ENCODE data around the gene GPR137B. TPM values are rescaled to one million over a fixed set of nuclear protein-coding genes. Genes with fewer than 3 reads are reported as not detected.
"Not testable (repeated sequence)": the region's sequence is repeated elsewhere in the genome, so short reads cannot be mapped to it uniquely, and the experiment has no call there.

GPR137B gene
- total RNA-seq = 10 to 100 TPM in 1 of 2 donors, 1 to 10 TPM in 1; 8.6 to 16.8 TPM

DNA sequence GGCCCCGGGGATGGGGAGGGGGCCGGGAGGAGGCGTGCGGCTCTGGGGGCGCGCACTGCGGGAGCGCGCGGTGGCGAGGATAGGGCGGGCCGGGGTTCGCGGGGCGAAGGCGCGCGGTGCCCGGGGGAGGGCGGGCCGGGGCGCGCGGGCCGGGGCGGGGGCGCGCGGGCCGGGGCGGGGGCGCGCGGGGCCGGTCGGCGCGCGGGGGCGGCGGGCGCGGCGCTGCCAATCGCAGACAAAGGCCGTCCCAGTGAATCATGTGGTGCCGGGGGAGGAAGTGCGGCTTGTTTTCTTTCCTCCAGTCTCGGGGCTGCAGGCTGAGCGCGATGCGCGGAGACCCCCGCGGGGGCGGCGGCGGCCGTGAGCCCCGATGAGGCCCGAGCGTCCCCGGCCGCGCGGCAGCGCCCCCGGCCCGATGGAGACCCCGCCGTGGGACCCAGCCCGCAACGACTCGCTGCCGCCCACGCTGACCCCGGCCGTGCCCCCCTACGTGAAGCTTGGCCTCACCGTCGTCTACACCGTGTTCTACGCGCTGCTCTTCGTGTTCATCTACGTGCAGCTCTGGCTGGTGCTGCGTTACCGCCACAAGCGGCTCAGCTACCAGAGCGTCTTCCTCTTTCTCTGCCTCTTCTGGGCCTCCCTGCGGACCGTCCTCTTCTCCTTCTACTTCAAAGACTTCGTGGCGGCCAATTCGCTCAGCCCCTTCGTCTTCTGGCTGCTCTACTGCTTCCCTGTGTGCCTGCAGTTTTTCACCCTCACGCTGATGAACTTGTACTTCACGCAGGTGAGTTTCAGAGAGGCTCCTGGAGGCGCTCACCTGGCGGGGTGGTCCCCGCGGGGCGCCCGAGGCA, at the start of gene GPR137B:
GPR137B (plus strand) TSS at position 287 of the 851 bp plus-strand sequence; CDS start at position 371, 84 bp downstream.
- Mint-ChIP-seq H3K36me3 (no peaks in the 10 kb centered on the region), H3K9me3 (no peaks in the 10 kb centered on the region), H3K4me3 (peak within 1 kb of the TSS; percentile 94), H3K4me1 (ENCODE audit: low read depth in 2 of 2) (peaks cover 26 to 34% of the 10 kb centered on the region in 2 donors), H3K27ac (peak within 1 kb of the TSS; percentile 69 to 70), H3K27me3 (peaks cover 19 to 35% of the 10 kb centered on the region in 2 donors)
- peak; percentile 73 for DNase-seq (ENCODE audit: low spot score)
- ATAC-seq = peak; percentile 82 to 85

DNA sequence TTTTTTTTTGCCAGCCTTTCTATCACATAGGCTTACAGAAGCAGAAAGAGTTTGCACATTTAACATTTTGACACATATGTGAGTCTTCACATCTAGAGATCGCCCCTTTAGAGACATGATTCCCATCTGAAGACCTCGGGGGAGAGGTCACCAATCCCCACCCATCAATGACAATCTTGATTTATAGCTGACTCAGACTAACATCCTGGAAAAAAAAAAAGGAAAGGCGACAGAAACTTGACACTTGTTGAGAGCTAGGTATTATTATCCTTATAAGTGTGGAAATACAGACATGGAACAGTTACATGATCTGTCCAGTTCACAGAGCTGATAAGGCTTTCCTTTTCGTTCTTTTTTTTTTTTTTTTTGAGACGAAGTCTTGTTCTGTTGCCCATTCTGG, 49.4 kb upstream of the GPR137B start:
- no peak for ATAC-seq
- Mint-ChIP-seq H3K9me3 (no peaks in the 10 kb centered on the region), H3K4me3 (no peak overlapping the region), H3K36me3 (no peaks in the 10 kb centered on the region), H3K27ac (no peak overlapping the region), H3K4me1 (ENCODE audit: low read depth in 2 of 2) (peaks cover 3 to 14% of the 10 kb centered on the region in 2 donors), H3K27me3 (peaks cover 14 to 15% of the 10 kb centered on the region in 2 donors)
- no peak for DNase-seq (ENCODE audit: low spot score)

GRCh38 chr1:236095705-236096520, 46.4 kb upstream of the GPR137B start:
- no peak overlapping the region for H3K4me3 Mint-ChIP-seq
- H3K27me3 Mint-ChIP-seq = peaks cover 14 to 21% of the 10 kb centered on the region in 2 donors
- no peaks in the 10 kb centered on the region for H3K36me3 Mint-ChIP-seq
- peak overlapping the region in 1 of 2 donors; percentile 83 for H3K27ac Mint-ChIP-seq
- peaks cover 3 to 14% of the 10 kb centered on the region in 2 donors for H3K4me1 Mint-ChIP-seq (ENCODE audit: low read depth in 2 of 2)
- DNase-seq (ENCODE audit: low spot score) = no peak
- H3K9me3 Mint-ChIP-seq = no peaks in the 10 kb centered on the region
- ATAC-seq = no peak

GRCh38 chr1:236096660-236097482, 45.5 kb upstream of the GPR137B start:
- peak overlapping the region; percentile 83 to 84 for H3K27ac Mint-ChIP-seq
- peaks cover 3 to 14% of the 10 kb centered on the region in 2 donors for H3K4me1 Mint-ChIP-seq (ENCODE audit: low read depth in 2 of 2)
- H3K4me3 Mint-ChIP-seq = peak overlapping the region; percentile 43

GRCh38 chr1:236098267-236098666, 44.1 kb upstream of the GPR137B start:
- ATAC-seq (no peak), DNase-seq (ENCODE audit: low spot score) (no peak)
- Mint-ChIP-seq H3K36me3 (no peaks in the 10 kb centered on the region), H3K4me1 (ENCODE audit: low read depth in 2 of 2) (peaks cover 3 to 14% of the 10 kb centered on the region in 2 donors), H3K9me3 (no peaks in the 10 kb centered on the region), H3K4me3 (no peak overlapping the region), H3K27ac (peak overlapping the region in 1 of 2 donors; percentile 7), H3K27me3 (peaks cover 14 to 20% of the 10 kb centered on the region in 2 donors)

More at GRCh38 chr1:236096660-236097482, 45.5 kb upstream of the GPR137B start:
- DNase-seq (ENCODE audit: low spot score) = peak; percentile 81
- not testable (repeated sequence) for ATAC-seq, H3K9me3 Mint-ChIP-seq, H3K36me3 Mint-ChIP-seq
- H3K27me3 Mint-ChIP-seq = peaks cover 14 to 21% of the 10 kb centered on the region in 2 donors

- ATAC-seq (no peak), DNase-seq (ENCODE audit: low spot score) (no peak)
- Mint-ChIP-seq H3K9me3 (no peaks in the 10 kb centered on the region), H3K36me3 (no peaks in the 10 kb centered on the region), H3K27me3 (peaks cover 8 to 14% of the 10 kb centered on the region in 2 donors), H3K4me1 (ENCODE audit: low read depth in 2 of 2) (peaks cover 6 to 14% of the 10 kb centered on the region in 2 donors), H3K27ac (no peak overlapping the region), H3K4me3 (no peak overlapping the region)
Observed at GRCh38 chr1:236099355-236099974, 42.9 kb upstream of the GPR137B start.

DNA sequence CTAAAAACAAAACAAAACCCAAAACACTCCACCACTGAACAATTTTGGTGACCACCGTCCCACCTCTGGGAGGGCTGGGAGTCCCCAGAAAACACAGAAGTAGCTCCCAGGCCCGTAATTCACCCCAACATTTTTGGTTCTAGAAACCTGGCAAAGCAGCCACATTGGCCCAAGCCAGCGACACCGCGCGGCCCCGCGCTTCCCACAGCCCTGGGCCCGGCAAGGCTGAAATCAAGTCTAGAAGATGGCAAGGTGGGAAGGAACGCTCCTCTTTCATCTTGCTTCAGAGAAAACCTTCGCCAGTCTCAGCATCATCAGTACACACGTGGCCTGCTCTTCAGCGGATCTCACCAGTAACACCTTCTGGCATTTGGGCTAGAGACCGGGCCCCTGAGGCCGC, 41.5 kb upstream of the GPR137B start:
- no peak for ATAC-seq
- peaks cover 6 to 9% of the 10 kb centered on the region in 2 donors for H3K27me3 Mint-ChIP-seq

GRCh38 chr1:236101233-236102200, 40.8 kb upstream of the GPR137B start:
- Mint-ChIP-seq H3K4me1 (ENCODE audit: low read depth in 2 of 2) (peaks cover 6 to 9% of the 10 kb centered on the region in 2 donors), H3K36me3 (no peaks in the 10 kb centered on the region), H3K9me3 (no peaks in the 10 kb centered on the region), H3K27ac (no peak overlapping the region), H3K4me3 (no peak overlapping the region), H3K27me3 (peaks cover 6 to 7% of the 10 kb centered on the region in 2 donors)
- DNase-seq (ENCODE audit: low spot score) (no peak), ATAC-seq (peak in 1 of 2 donors; percentile 11)

More for the DNA sequence above, 41.5 kb upstream of the GPR137B start:
- H3K4me1 Mint-ChIP-seq (ENCODE audit: low read depth in 2 of 2) = peaks cover 6 to 12% of the 10 kb centered on the region in 2 donors
- no peak overlapping the region for H3K27ac Mint-ChIP-seq
- no peaks in the 10 kb centered on the region for H3K36me3 Mint-ChIP-seq
- H3K9me3 Mint-ChIP-seq = no peaks in the 10 kb centered on the region
- DNase-seq (ENCODE audit: low spot score) = no peak
- no peak overlapping the region for H3K4me3 Mint-ChIP-seq

DNA sequence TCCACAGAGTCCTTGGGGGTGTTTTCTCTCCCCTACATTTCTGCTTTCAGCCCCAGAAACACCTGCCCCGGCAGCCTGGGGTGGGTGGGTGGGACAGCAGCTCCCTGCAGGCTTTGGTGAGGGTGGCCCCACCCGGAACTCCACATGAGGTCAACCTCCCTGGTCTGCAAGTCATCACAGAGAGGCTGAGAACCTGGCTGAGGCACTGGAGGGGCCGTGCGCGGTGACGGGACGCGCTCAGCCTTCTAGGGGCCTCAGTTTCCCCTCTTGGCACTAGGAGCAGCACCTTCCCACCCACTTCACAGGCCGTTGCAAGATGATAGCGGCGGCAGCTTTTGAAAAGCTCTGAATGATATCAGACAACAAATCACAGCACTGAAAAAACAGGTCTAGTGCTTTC, 39.7 kb upstream of the GPR137B start:
- H3K27me3 Mint-ChIP-seq = peaks cover 6 to 7% of the 10 kb centered on the region in 2 donors
- peaks cover 3 to 6% of the 10 kb centered on the region in 2 donors for H3K4me1 Mint-ChIP-seq (ENCODE audit: low read depth in 2 of 2)
- DNase-seq (ENCODE audit: low spot score) = no peak
- no peak for ATAC-seq
- H3K27ac Mint-ChIP-seq = no peak overlapping the region
- H3K4me3 Mint-ChIP-seq = no peak overlapping the region
- no peaks in the 10 kb centered on the region for H3K9me3 Mint-ChIP-seq
- no peaks in the 10 kb centered on the region for H3K36me3 Mint-ChIP-seq

GRCh38 chr1:236103059-236103458, 39.3 kb upstream of the GPR137B start:
- DNase-seq (ENCODE audit: low spot score) (no peak), ATAC-seq (no peak)
- Mint-ChIP-seq H3K4me1 (ENCODE audit: low read depth in 2 of 2) (peaks cover 3 to 6% of the 10 kb centered on the region in 2 donors), H3K36me3 (no peaks in the 10 kb centered on the region), H3K9me3 (no peaks in the 10 kb centered on the region), H3K4me3 (no peak overlapping the region), H3K27ac (no peak overlapping the region), H3K27me3 (peaks cover 5 to 6% of the 10 kb centered on the region in 2 donors)

DNA sequence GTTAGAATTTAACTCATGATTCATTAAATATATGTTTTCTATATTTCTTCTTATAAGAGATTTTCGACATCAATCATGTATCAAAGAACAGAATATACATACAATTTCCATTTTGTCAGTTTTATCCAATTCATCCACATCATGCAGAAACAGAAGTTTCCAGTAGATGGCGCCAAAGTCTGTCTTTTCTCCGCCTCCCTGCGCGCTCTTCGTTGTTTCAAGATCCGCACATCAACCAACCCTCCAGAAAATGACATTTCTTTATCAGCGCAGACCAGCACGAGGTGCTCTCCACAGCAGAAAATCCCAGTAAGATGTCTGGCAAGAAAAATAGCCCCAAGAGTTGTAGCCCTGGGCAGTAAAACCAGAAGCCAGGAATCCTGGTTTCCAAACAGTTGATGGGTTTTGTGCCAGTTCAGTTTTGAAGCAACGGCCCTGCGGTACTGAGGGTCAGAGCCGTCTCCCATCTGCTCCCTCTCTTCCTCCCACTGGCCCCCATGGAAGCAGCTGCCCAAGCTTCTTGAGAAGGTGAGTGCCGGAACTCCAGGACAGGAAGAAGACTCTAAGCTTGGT, 38.6 kb upstream of the GPR137B start:
- no peak for DNase-seq (ENCODE audit: low spot score)
- Mint-ChIP-seq H3K9me3 (no peaks in the 10 kb centered on the region), H3K36me3 (no peaks in the 10 kb centered on the region), H3K27ac (no peak overlapping the region), H3K4me3 (no peak overlapping the region), H3K4me1 (ENCODE audit: low read depth in 2 of 2) (peaks cover 3 to 6% of the 10 kb centered on the region in 2 donors), H3K27me3 (peaks cover 4 to 5% of the 10 kb centered on the region in 2 donors)
- no peak for ATAC-seq
